Stimulated activated CD8-positive, alpha-beta memory T cell treated with anti-CD3 and anti-CD28 coated beads, Interleukin-12 subunit alpha, Interleukin-12 subunit beta, amount 100 ng/mL, for 4 hours (primary cell): Measurements from ENCODE around the gene PDE6B.
"Not testable (repeated sequence)": the region's sequence is repeated elsewhere in the genome, so short reads cannot be mapped to it uniquely, and the experiment has no call there.

ENCODE experiments used
- DNase-seq: peaks from one replicate; pipeline ENCODE4 v3.0.0-alpha.2; 2020; ENCODE audit warnings: low read depth

PDE6B gene

DNA sequence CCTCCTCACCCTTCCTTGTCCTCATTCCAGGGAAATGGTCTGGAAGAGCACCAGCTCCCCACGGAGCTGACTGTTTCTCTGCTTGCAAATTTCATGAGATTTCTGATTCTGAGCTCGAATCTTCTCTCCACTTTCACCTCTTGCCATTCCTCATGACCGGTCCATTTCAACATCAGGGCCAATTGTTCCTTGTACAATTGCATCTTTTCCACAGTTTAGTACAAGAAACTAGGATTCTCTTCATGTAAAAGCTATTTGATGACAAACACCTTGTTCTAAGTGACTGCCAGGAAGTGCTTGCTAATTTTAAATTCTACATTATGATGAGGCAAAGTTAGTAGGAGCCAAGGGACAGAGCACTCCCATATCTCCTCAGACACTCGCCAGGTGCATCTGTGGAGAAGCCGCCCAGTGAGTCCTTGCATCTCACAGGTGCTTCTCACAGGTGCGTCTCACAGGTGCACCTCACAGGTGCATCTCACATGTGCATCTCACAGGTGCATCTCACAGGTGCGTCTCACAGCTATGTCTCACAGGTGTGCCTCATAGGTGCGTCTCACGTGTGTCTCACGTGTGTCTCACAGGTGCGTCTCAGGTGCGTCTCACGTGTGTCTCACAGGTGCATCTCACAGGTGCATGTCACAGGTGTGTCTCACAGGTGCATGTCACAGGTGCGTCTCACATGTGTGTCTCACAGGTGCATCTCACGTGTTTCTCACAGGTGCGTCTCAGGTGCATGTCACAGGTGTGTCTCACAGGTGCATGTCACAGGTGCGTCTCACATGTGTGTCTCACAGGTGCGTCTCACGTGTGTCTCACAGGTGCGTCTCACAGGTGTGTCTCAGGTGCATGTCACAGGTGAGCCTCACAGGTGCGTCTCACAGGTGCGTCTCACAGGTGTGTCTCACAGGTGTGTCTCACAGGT is 3.0 kb upstream of the PDE6B start:
- no peak for DNase-seq

- no peak for DNase-seq
Observed at GRCh38 chr4:622996-623913, 2.1 kb upstream of the PDE6B start.

- DNase-seq = no peak
Observed at GRCh38 chr4:623914-624566, 1.3 kb upstream of the PDE6B start.

- no peak for DNase-seq
Observed at GRCh38 chr4:625631-626161, 323 bp downstream of the PDE6B start.

DNA sequence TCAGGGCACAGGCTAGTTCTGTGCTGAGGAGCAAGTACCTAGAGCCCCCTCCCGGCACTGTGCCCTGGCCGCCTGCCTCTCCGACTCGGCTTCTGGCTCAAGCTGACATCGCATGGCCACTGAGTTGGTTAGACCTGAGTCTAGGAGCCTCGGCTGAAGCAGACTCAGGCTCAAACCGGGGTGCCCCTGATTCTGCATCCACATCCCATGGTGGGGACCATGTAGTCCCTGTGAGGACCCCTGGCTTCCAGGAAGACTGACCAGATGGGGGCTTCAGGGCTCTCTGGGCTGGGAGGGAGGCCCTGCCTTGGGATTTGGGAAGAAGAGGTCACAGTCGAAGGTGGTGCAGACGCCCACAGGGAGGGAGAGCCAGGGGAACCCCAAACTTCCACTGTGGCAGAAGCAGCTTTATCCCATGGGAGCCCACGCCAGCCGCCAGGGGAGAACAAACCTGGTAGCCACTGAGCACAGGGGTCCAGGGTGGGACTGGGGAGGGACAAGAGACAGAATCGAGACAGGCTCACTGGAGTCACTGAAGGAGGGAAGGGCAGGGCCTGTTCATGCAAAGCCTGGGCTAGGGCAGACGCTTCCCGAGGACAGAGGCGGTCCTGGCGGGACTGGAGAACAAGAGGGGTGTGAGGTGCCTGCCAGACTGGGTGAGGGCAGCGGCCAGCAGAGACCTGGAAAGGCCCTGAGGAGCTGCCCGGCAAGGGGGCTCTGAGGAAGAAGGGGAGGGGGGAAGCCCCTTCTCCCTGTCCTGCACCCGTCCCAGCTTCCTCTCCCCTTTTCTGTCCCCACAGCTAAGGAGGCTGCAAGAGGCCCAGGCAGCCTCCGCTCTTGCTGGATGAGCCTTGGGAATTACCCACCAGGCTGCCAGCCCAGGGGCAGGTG is 1.1 kb downstream of the PDE6B start:
- DNase-seq = no peak

DNA sequence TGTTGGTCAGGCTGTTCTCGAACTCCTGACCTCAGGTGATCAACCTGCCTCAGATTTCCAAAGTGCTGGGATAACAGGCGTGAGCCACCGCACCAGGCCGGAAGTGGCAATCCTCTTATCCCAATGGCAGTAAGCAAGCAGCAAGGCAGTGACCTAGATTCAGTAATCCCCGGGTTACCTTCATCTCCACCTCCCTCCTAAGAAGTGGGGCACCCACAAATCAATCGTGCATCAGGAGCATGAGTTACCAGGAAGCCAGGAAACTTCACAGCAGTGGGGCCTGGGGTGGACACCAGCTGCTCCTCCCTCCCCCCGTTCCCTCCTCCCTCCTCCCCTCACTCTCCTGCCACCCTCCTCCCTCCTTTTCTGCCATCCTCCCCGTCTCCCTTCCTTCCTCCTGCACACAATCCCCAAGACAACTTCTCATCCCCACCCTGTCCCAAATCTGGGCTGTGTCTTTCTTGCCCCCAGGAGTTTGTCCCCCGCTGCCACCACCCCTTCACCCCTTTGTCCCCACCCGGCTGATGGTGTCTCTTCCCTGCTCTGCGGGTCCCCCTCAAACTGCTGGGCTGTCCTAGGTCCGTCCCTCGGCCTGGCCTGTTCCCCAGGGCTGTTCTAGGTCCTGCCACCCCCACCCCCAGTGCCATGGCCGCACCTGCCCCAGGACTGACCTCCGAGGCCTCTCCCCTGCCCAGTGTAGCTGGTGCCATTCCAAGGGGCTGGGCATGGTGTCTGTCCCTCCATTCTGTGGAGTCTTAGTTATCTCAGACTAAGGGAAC is 2.2 kb downstream of the PDE6B start:
- DNase-seq = no peak

- no peak for DNase-seq
Observed at GRCh38 chr4:628311-628741, 3.0 kb downstream of the PDE6B start.

DNA sequence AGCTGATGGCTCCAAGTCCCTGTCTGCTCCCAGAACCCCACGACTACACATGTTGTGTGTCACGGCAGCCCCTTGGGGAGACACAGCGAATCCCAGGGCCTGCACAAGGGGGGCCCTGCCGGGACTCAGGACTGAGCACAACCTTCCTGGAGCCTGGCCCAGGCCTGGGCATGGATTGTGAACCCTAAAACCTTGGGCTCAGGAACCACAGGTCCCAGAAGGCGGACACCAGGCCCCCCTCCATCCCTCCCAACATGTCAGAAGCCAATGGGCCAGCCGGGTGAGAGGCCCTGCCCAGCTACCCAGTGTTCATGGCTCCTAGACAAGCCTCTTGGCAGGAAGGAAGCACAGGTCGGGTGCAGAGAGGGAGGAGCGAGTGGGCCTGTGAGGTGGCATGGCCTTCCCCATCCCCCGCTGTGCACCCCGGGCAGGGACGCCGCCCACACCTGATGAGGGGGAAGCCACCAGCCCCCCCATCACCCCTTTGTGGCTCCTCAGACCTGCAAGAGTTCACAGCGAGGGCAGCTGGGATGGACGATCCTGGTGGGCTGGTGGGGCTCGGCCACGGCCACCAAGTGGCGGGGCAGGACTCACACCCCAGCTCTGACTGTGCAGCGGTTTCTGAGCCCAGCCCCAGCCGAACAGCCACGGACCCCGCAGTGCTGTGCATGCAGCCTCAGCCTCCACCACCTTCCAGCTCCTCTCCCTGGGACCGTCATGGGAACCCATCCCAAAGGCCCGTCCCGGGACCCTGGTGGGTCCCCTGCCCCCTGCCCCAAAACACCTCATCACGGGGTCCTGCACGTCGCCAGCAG is 3.7 kb downstream of the PDE6B start:
- DNase-seq = no peak

- no peak for DNase-seq
Observed at GRCh38 chr4:629636-629914, 4.2 kb downstream of the PDE6B start.

GRCh38 chr4:629915-630641 is 4.7 kb downstream of the PDE6B start:
- no peak for DNase-seq

DNA sequence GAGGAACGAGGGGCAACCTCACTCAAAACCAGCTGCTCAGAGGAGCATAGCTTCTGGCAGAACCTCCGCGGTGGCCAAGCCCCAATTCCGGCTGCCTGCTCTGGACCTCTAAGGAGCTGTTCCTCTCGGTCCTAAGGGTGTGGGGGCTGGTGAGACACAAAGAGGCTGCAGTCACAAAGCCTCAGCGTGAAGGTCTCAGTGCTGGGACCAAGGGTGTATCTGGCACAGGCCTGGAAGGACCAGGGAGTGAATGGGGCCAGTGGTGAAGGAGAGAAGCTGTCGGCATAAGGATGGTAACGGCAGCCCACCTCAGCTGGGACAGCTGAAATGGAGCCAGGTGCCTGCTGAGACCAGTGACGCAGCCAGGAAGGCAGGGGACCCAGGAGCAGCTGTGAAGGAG is 5.3 kb downstream of the PDE6B start:
- DNase-seq = no peak

GRCh38 chr4:632196-632790 is 6.9 kb downstream of the PDE6B start:
- DNase-seq = no peak

- DNase-seq = no peak
Observed at GRCh38 chr4:632926-633325, 7.6 kb downstream of the PDE6B start.

DNA sequence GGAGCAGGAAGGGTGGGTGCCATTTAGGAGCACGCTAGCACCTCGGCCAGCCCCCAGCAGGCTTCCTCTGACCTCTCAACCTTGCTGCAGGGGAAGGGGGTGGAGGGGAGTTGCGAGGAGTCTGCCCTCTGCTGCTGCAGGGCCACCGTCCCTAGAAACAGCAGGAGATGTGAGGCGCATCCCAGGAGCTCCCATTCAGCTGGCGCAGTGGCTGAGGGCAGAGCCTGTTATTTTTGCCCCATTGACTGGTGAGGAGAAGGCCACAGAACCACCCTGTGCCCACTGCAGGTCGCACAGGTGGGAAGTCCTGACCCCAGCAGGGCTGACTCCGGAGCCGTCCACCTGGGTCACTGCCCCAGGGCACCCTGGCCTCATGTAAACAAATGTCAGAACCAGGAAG is 8.0 kb downstream of the PDE6B start:
- no peak for DNase-seq

DNA sequence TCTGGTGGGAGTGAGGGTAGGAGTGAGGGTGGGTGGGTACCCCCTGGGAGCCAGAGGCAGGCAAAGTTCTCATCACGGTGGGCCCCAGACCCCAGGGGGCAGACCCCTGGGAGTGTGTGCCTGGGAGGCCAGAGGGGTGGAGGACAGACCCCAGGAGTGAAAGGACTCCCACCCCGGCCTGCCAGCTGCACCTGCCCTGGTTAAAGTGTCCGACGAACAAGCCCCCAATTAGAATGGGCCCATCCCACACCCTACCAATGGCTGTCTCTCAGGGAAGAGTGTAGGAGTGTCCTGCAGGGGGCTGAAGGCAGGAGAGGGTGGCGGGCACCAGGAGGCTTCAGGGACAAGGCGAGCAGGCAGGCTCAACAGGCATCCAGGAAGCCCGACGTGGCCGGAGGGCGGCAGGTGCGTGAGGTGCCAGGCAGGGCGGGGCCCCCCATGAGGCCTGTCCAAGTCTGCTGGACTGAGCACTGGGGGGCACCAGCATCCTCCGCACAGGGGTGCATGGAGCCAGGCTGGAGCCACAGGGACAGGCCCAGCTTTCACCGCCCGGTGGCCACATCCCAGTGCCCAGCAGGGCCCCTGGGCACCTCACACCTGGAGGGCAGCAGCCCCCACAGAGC is 8.7 kb downstream of the PDE6B start:
- no peak for DNase-seq

DNA sequence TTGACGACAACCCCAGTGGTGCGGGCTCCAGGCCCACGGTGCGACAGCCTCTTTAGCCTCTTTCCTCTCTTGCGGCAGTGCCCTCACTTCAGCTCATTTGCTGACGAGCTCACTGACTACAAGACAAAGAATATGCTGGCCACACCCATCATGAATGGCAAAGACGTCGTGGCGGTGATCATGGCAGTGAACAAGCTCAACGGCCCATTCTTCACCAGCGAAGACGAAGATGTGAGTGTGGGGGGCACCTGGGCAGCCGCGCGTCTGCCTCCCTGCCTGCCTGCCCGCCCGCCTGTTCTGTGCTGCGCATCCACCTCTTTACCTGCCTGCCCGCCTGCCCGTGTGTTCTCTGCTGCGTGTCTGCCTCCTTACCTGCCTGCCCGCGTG is 9.2 kb downstream of the PDE6B start:
- DNase-seq = no peak

- not testable (repeated sequence) for DNase-seq
Observed at GRCh38 chr4:635066-635835, 9.9 kb downstream of the PDE6B start.
